Skeletal muscle tissue (tissue), 5 donors: ENCODE data around the gene PARK7. TPM values are rescaled to one million over a fixed set of nuclear protein-coding genes. Genes with fewer than 3 reads are reported as not detected.

Experiments
- H3K27ac ChIP-seq: one replicate; pipeline ENCODE4 v1.7.0; 2013; ENCODE audit warnings: mild to moderate bottlenecking, low read depth, low read length, inconsistent platforms
- H3K27me3 ChIP-seq, 3 donors: one replicate each; pipeline ENCODE4 v1.7.0; 2013; ENCODE audit warnings: low read length in 3 of 3; ENCODE audit not compliant: control insufficient read depth in 3 of 3, insufficient read depth in 3 of 3
- H3K36me3 ChIP-seq, 3 donors: one replicate each; pipeline ENCODE4 v1.7.0; 2013; ENCODE audit warnings: low read length in 3 of 3; ENCODE audit not compliant: control insufficient read depth in 3 of 3, insufficient read depth in 3 of 3
- H3K4me1 ChIP-seq, 3 donors: one replicate each; pipeline ENCODE4 v1.7.0; 2013; ENCODE audit warnings: low read length in 3 of 3, mild to moderate bottlenecking in 3 of 3; ENCODE audit not compliant: control insufficient read depth in 3 of 3, insufficient read depth in 3 of 3
- H3K4me3 ChIP-seq, 3 donors: one replicate each; pipeline ENCODE4 v1.7.0; 2013; ENCODE audit warnings: low read length in 3 of 3
- H3K9ac ChIP-seq, 3 donors: one replicate each; pipeline ENCODE4 v1.7.0; 2013; ENCODE audit warnings: low read length in 3 of 3, mild to moderate bottlenecking in 3 of 3, moderate library complexity in 2 of 3, low read depth in 1 of 3
- H3K9me3 ChIP-seq, 3 donors: one replicate each; pipeline ENCODE4 v1.7.0; 2013; ENCODE audit warnings: low read length in 3 of 3; ENCODE audit not compliant: control insufficient read depth in 3 of 3
- small RNA-seq: library from RNA; depleted of rRNA; stranded (forward); fragments of <200 nt; gene quantifications from one replicate; pipeline ENCODE3, GENCODE V24; 2014
- total RNA-seq: library from RNA; depleted of rRNA; stranded (reverse); fragments of >200 nt; gene quantifications from one replicate; pipeline ENCODE4 v1.2.3, GENCODE V29; 2014
- donor health status: Osteomylitis.

Gene PARK7
- total RNA-seq, 1 donor from 2014 or later, result 261 TPM

DNA sequence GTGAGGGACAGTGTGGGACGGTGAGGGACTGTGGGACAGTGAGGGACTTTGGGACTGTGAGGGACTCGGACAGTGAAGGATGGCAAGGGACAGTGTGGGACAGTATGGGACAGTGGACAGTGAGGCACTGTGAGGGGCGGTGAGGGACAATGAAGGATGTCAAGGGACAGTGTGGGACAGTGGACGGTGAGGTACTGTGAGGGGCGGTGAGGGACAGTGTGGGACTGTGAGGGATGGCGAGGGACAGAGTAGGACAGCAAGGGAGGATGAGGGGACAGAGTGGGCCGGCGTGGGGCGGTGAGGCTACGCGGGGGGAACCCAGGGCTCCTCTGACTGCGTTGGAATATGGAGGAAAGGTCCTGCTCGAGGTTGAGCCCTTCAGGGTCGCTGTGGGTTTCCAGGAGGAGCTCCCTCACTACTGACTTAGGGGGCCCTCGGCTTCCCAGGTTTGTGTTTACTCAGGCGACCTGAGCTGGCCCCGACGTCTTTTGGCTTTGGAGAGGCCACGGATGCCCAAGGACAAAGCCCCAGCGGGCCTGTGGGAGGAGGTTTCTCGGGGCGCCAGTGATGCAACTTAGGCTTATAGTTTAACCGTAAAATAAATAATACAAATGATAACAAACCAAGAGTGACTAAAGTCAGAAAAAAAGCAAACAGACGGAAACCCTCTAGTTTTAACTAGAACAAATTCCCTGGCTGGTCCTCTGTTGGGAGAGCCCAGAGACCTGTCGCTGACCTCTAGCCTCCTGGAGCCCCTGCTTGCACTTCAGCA, 65.7 kb downstream of the PARK7 start:
- Histone ChIP-seq H3K4me3 (peak overlapping the region; percentile 68 to 83 (median 69)), H3K4me1 (peaks cover 22 to 31% (median 29%) of the 10 kb centered on the region in 3 donors)

DNA sequence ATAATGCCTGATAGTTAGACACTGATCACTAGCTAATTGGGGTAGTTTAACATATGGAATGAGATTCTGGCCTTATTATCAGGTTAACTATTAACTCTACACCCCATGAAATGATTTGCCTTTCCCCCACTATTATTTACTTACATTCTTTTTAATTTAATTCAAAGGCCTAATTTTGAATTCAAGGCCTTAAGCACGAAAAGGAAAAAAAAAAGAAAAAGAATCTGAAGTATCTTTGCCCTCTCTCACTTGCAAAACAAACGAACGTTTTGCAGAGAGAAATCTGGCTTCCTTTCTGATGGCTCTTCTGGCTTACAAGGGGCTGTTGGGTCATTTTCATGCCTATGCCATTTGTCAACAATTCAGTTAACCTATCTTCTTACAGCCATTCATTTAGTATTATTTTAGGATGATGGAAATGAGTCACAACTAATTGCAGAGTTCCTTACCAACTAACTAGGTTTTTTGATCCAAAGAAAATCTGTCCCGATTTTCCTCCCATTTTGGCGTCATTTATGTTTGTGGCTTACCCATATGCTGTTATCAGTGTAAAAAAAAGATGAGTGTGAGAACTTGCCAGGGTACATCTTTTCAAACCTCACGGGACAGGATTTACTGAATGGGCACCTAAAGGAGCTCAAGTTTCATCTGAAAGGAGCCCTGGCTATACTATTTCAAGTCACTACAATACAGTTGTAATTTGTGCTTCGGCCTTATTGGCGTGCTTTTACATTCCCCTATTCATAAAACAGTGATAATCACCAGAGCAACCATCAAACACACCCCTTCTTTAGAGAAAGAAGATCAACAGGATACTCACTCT, 66.4 kb downstream of the PARK7 start:
- Histone ChIP-seq H3K9ac (no peak overlapping the region), H3K4me3 (no peak overlapping the region), H3K27ac (no peak overlapping the region), H3K27me3 (no peaks in the 10 kb centered on the region), H3K36me3 (no peaks in the 10 kb centered on the region), H3K4me1 (peaks cover 22 to 31% (median 26%) of the 10 kb centered on the region in 3 donors), H3K9me3 (no peaks in the 10 kb centered on the region)

More for the DNA sequence above, 65.7 kb downstream of the PARK7 start:
- no peaks in the 10 kb centered on the region for H3K36me3 ChIP-seq
- H3K9ac ChIP-seq, result peak overlapping the region; percentile 66 to 88 (median 78)
- H3K9me3 ChIP-seq, result no peaks in the 10 kb centered on the region
- no peaks in the 10 kb centered on the region for H3K27me3 ChIP-seq
- H3K27ac ChIP-seq, result peak overlapping the region; percentile 83

DNA sequence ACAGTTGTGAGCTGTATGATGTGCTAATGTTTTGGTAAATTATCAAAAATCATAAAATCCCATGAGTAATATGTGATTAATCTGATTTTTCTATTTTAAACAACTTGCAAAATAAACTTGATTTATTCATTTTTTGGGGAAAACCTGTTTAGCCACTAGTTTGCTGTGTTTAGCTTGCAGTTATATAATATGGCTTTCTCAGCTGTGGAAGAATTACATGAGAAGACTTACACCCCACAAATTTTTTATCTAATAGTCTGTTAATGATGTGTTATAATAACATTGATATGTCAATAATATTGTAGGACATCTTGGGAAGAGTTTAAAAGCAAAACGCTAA, 67.0 kb downstream of the PARK7 start:
- Histone ChIP-seq H3K9ac (no peak overlapping the region), H3K4me3 (no peak overlapping the region), H3K4me1 (peaks cover 22 to 29% (median 25%) of the 10 kb centered on the region in 3 donors), H3K9me3 (no peaks in the 10 kb centered on the region), H3K36me3 (no peaks in the 10 kb centered on the region), H3K27ac (no peak overlapping the region), H3K27me3 (no peaks in the 10 kb centered on the region)

DNA sequence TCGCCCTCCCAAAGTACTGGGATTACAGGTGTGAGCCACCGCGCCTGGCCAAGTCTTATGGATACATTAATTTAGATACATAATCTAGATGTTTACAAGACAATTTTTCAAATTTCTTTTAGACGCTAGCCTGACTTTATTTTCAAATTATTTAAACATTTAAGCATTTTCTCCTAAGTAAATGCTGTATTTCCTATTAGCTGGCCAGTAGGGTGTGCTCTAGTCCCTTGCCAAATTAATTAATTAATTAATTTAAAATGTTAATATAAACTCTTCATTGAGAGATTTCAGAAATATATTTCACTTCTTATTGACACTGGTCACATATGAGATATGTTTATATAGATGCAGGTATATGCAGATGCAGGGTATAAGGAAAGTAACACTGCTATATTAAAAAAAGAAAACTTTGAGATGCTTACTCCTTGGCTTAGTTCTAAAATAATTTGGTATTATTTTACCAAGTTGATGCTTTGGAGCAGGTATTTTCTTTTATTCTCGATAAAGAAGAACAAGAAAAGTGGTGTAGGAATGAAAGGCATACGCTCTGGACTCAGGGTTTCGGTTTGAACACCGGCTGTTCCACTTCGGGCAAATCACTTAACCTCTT, 69.8 kb downstream of the PARK7 start:
- H3K4me1 ChIP-seq, result peaks cover 14 to 17% (median 16%) of the 10 kb centered on the region in 3 donors
- no peak overlapping the region for H3K27ac ChIP-seq
- no peaks in the 10 kb centered on the region for H3K9me3 ChIP-seq
- H3K36me3 ChIP-seq, result no peaks in the 10 kb centered on the region
- H3K4me3 ChIP-seq, result no peak overlapping the region
- no peak overlapping the region for H3K9ac ChIP-seq
- no peaks in the 10 kb centered on the region for H3K27me3 ChIP-seq

DNA sequence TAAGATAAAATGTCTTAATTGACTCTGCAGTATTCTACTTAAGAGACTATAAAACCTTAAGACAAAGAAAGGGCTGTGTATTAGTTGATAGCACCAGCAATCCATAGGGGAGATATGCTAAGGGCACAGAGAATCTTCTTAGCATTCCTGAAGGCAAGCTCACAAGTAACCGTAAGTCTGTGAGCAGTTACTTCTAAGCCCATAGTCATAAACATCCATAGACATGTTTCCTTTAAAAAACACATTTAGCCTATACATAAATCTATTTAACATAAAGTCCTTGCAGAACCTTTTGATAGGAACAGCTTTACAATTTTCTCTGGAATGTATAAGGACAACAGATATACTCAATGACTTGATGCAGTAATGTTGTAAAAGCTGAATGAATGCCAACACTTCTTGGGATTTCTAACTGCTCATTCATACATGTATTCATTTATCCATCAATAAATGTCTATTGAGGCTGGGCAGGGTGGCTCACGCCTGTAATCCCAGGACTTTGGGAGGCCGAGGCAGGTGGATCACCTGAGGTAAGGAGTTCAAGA, 70.9 kb downstream of the PARK7 start:
- Histone ChIP-seq H3K27ac (no peak overlapping the region), H3K9me3 (no peaks in the 10 kb centered on the region), H3K4me3 (no peak overlapping the region), H3K9ac (no peak overlapping the region), H3K27me3 (no peaks in the 10 kb centered on the region), H3K36me3 (no peaks in the 10 kb centered on the region), H3K4me1 (peaks cover 6% of the 10 kb centered on the region in 3 donors)

DNA sequence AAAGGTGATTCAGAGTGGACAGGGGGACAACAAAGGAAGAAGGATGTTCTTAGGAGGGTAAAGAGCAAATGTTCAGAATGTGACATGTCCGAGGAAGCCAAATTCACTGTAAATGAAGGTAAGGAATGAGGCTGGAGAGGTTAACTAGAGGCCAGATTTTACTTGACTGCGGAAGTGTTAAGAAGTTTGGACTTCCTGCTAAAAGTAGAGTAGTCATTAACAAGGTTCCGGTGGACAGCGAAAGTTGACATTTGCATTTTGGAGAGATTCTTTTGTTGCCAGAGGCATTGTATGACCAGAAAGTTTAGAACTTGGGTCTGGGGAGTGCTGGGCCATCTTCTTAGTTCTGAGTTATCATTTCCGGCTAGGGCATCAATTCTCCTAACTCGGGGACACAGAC, 71.8 kb downstream of the PARK7 start:
- Histone ChIP-seq H3K9me3 (no peaks in the 10 kb centered on the region), H3K36me3 (no peaks in the 10 kb centered on the region), H3K27me3 (no peaks in the 10 kb centered on the region), H3K4me3 (no peak overlapping the region), H3K27ac (no peak overlapping the region), H3K4me1 (peaks cover 0 to under 1% (median under 1%) of the 10 kb centered on the region in 3 donors), H3K9ac (no peak overlapping the region)

Small RNA genes lying within 50 kb of the gene (small RNA-seq; reads per million reads assigned to genes)
- gene RF00019, result not detected

Other genes starting within 250 kb of the PARK7 start
- gene VAMP3, start 190.4 kb upstream of the PARK7 start, total RNA-seq, result 47.0 TPM
- 11.5 TPM for gene PER3, start 177.4 kb upstream of the PARK7 start, total RNA-seq
- not detected for gene UTS2, start 108.6 kb upstream of the PARK7 start, total RNA-seq
- gene TNFRSF9, start 20.9 kb upstream of the PARK7 start, total RNA-seq, result under 0.01 TPM
- gene ERRFI1, start 64.6 kb downstream of the PARK7 start, total RNA-seq, result 3.7 TPM